OCI-LY3 (cell line): Measurements from ENCODE around the gene ICAM5.

Source experiments
- CTCF ChIP-seq: fragments of 200-600, 300-600 bp; sonication (generic); IDR thresholded peaks from 2 replicates; pipeline ENCODE4 v1.5.1; 2014; ENCODE audit warnings: antibody characterized with exemption, low read length, low read depth
- EZH2phosphoT487 ChIP-seq: fragments of 200-600 bp; shearing (Covaris generic); IDR thresholded peaks from 2 replicates; pipeline ENCODE4 v1.6.1; 2018; ENCODE audit warnings: antibody characterized with exemption, mixed run types, low read depth

GRCh38 chr19:10292206-10292788, 2.5 kb downstream of the ICAM5 start:
- TF ChIP-seq CTCF (no peak), EZH2phosphoT487 (no peak)
